SK-N-SH treated with all-trans-retinoic acid at 6 μM for 48 hours (cell line): ENCODE measurements around the gene OXER1.

Experiments used
- ATAC-seq: fragments of 200-7000 bp; cut with Tn5 transposase; 3 replicates; pipeline ENCODE4 v1.9.1; 2020; ENCODE audit warnings: mild to moderate bottlenecking, moderate library complexity
- ARNTL ChIP-seq: fragments of 450-650 bp; formaldehyde crosslinking; IDR thresholded peaks from 2 replicates; pipeline ENCODE4 v1.5.0; 2020; ENCODE audit warnings: low read depth, mild to moderate bottlenecking, moderate library complexity, borderline replicate concordance
- BACH2 ChIP-seq: fragments of 250-450 bp; sonication (Bioruptor Pico); IDR thresholded peaks from 2 replicates; pipeline ENCODE4 v1.9.0; 2021; ENCODE audit warnings: mild to moderate bottlenecking, borderline replicate concordance
- CSDC2 ChIP-seq: fragments of 250-450 bp; sonication (Bioruptor Pico); IDR thresholded peaks from 2 replicates; pipeline ENCODE4 v1.5.0; 2020; ENCODE audit warnings: mild to moderate bottlenecking, moderate library complexity
- CSRNP3 ChIP-seq: fragments of 250-450 bp; sonication (Bioruptor Pico); IDR thresholded peaks from 2 replicates; pipeline ENCODE4 v1.5.1; 2021; ENCODE audit warnings: mild to moderate bottlenecking, moderate library complexity
- ESRRG ChIP-seq: fragments of 250-450 bp; sonication (Bioruptor Pico); IDR thresholded peaks from 2 replicates; pipeline ENCODE4 v1.6.1; 2021; ENCODE audit warnings: mild to moderate bottlenecking
- GLIS3 ChIP-seq: fragments of 250-450 bp; sonication (Bioruptor Pico); IDR thresholded peaks from 2 replicates; pipeline ENCODE4 v1.5.0; 2020; ENCODE audit warnings: mild to moderate bottlenecking, moderate library complexity
- ISL1 ChIP-seq: fragments of 250-450 bp; sonication (Bioruptor Pico); IDR thresholded peaks from 2 replicates; pipeline ENCODE4 v2.1.2; 2022; ENCODE audit warnings: mild to moderate bottlenecking, moderate library complexity
- OSR1 ChIP-seq: fragments of 250-450 bp; sonication (Bioruptor Pico); IDR thresholded peaks from 2 replicates; pipeline ENCODE4 v1.8.0; 2022; ENCODE audit warnings: moderate library complexity, mild to moderate bottlenecking, inconsistent platforms
- PPARA ChIP-seq: fragments of 250-450 bp; sonication (Bioruptor Pico); IDR thresholded peaks from 2 replicates; pipeline ENCODE4 v1.5.0; 2020; ENCODE audit warnings: mild to moderate bottlenecking, borderline replicate concordance
- RARB ChIP-seq: fragments of 250-450 bp; sonication (Bioruptor Pico); IDR thresholded peaks from 2 replicates; pipeline ENCODE4 v1.8.0; 2021; ENCODE audit warnings: mild to moderate bottlenecking, moderate library complexity
- SNAI2 ChIP-seq: fragments of 250-450 bp; sonication (Bioruptor Pico); IDR thresholded peaks from 2 replicates; pipeline ENCODE4 v1.5.0; 2020; ENCODE audit warnings: mild to moderate bottlenecking, moderate library complexity
- TCF4 ChIP-seq: fragments of 250-450 bp; sonication (Bioruptor Pico); IDR thresholded peaks from 2 replicates; pipeline ENCODE4 v1.8.0; 2021; ENCODE audit warnings: mild to moderate bottlenecking, moderate library complexity, borderline replicate concordance
- TOX ChIP-seq: fragments of 250-450 bp; sonication (Bioruptor Pico); IDR thresholded peaks from 2 replicates; pipeline ENCODE4 v1.8.0; 2021; ENCODE audit warnings: mild to moderate bottlenecking, moderate library complexity, borderline replicate concordance
- ZC3H10 ChIP-seq: fragments of 250-450 bp; sonication (Bioruptor Pico); IDR thresholded peaks from 2 replicates; pipeline ENCODE4 v1.5.1; 2021; ENCODE audit warnings: mild to moderate bottlenecking, moderate library complexity
- ZFP3 ChIP-seq: fragments of 250-450 bp; sonication (Bioruptor Pico); IDR thresholded peaks from 2 replicates; pipeline ENCODE4 v1.5.0; 2020; ENCODE audit warnings: mild to moderate bottlenecking, moderate library complexity
- ZNF565 ChIP-seq: fragments of 450-650 bp; formaldehyde crosslinking; conservative IDR thresholded peaks from 2 replicates; pipeline ENCODE4 v1.5.0; 2020; ENCODE audit warnings: low read depth, mild to moderate bottlenecking, moderate library complexity
- ZNF70 ChIP-seq: fragments of 450-650 bp; formaldehyde crosslinking; IDR thresholded peaks from 2 replicates; pipeline ENCODE4 v1.5.0; 2020; ENCODE audit warnings: mild to moderate bottlenecking, moderate library complexity
- TF ChIP-seq, protein P1 (sequence below): fragments of 250-450 bp; sonication (Bioruptor Pico); IDR thresholded peaks from 2 replicates; pipeline ENCODE4 v1.8.0; 2021; ENCODE audit warnings: low read depth, mild to moderate bottlenecking, moderate library complexity, borderline replicate concordance
- TF ChIP-seq, protein P2 (sequence below): fragments of 250-450 bp; sonication (Bioruptor Pico); IDR thresholded peaks from 2 replicates; pipeline ENCODE4 v1.5.0; 2020; ENCODE audit warnings: mild to moderate bottlenecking, moderate library complexity
- TF ChIP-seq, protein P3 (sequence below): fragments of 250-450 bp; sonication (Bioruptor Pico); IDR thresholded peaks from 2 replicates; pipeline ENCODE4 v1.5.1; 2020; ENCODE audit warnings: low read depth, mild to moderate bottlenecking, moderate library complexity
- TF ChIP-seq, protein P4 (sequence below): fragments of 250-450 bp; sonication (Bioruptor Pico); IDR thresholded peaks from 2 replicates; pipeline ENCODE4 v1.8.0; 2020; ENCODE audit warnings: mild to moderate bottlenecking, moderate library complexity, borderline replicate concordance

The OXER1 gene

GRCh38 chr2:42777883-42778805 lies 14.2 kb upstream of the OXER1 start:
- TF ChIP-seq ARNTL = no peak
- no peak for TF ChIP-seq SNAI2 (CRISPR knock-in tag)
- TF ChIP-seq TCF4 (CRISPR knock-in tag) = no peak
- TF ChIP-seq OSR1 (CRISPR knock-in tag) = no peak
- TF ChIP-seq CSDC2 (CRISPR knock-in tag) = no peak
- TF ChIP-seq, protein P1, sequence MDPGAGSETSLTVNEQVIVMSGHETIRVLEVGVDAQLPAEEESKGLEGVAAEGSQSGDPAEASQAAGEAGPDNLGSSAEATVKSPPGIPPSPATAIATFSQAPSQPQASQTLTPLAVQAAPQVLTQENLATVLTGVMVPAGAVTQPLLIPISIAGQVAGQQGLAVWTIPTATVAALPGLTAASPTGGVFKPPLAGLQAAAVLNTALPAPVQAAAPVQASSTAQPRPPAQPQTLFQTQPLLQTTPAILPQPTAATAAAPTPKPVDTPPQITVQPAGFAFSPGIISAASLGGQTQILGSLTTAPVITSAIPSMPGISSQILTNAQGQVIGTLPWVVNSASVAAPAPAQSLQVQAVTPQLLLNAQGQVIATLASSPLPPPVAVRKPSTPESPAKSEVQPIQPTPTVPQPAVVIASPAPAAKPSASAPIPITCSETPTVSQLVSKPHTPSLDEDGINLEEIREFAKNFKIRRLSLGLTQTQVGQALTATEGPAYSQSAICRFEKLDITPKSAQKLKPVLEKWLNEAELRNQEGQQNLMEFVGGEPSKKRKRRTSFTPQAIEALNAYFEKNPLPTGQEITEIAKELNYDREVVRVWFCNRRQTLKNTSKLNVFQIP (CRISPR knock-in tag) = no peak
- TF ChIP-seq ISL1 (CRISPR knock-in tag) = no peak
- TF ChIP-seq, protein P2, sequence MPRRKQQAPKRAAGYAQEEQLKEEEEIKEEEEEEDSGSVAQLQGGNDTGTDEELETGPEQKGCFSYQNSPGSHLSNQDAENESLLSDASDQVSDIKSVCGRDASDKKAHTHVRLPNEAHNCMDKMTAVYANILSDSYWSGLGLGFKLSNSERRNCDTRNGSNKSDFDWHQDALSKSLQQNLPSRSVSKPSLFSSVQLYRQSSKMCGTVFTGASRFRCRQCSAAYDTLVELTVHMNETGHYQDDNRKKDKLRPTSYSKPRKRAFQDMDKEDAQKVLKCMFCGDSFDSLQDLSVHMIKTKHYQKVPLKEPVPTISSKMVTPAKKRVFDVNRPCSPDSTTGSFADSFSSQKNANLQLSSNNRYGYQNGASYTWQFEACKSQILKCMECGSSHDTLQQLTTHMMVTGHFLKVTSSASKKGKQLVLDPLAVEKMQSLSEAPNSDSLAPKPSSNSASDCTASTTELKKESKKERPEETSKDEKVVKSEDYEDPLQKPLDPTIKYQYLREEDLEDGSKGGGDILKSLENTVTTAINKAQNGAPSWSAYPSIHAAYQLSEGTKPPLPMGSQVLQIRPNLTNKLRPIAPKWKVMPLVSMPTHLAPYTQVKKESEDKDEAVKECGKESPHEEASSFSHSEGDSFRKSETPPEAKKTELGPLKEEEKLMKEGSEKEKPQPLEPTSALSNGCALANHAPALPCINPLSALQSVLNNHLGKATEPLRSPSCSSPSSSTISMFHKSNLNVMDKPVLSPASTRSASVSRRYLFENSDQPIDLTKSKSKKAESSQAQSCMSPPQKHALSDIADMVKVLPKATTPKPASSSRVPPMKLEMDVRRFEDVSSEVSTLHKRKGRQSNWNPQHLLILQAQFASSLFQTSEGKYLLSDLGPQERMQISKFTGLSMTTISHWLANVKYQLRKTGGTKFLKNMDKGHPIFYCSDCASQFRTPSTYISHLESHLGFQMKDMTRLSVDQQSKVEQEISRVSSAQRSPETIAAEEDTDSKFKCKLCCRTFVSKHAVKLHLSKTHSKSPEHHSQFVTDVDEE (CRISPR knock-in tag) = no peak
- TF ChIP-seq ZNF565 (CRISPR knock-in tag) = no peak
- no peak for TF ChIP-seq GLIS3 (CRISPR knock-in tag)
- no peak for TF ChIP-seq PPARA (CRISPR knock-in tag)
- TF ChIP-seq, protein P3, sequence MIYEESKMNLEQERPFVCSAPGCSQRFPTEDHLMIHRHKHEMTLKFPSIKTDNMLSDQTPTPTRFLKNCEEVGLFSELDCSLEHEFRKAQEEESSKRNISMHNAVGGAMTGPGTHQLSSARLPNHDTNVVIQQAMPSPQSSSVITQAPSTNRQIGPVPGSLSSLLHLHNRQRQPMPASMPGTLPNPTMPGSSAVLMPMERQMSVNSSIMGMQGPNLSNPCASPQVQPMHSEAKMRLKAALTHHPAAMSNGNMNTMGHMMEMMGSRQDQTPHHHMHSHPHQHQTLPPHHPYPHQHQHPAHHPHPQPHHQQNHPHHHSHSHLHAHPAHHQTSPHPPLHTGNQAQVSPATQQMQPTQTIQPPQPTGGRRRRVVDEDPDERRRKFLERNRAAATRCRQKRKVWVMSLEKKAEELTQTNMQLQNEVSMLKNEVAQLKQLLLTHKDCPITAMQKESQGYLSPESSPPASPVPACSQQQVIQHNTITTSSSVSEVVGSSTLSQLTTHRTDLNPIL (CRISPR knock-in tag) = no peak
- no peak for ATAC-seq

DNA sequence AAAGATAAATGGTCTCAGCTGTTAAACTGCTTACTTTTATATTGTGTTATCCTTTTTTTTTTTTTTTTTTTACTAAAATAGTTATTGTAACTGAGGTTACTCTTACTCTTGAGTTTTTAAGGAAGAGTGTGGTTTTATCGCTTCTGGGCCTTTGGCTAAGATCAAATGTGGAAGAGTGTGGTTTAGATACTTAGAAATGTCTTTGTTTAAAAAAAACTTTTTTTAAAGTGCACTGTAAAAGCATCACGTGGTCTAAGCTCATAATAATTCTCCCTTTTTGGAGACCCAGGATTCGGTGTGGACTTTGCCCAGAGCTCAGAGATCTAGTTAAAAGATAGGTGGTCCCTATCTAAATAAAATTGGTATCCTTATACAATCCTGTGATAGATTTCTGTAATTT lies 11.9 kb upstream of the OXER1 start:
- TF ChIP-seq ESRRG (CRISPR knock-in tag) (no peak), BACH2 (CRISPR knock-in tag) (no peak), CSRNP3 (CRISPR knock-in tag) (no peak), ZC3H10 (CRISPR knock-in tag) (no peak), ZNF565 (CRISPR knock-in tag) (no peak), ARNTL (no peak), RARB (CRISPR knock-in tag) (no peak), ZFP3 (CRISPR knock-in tag) (no peak)
- TF ChIP-seq, protein P1 (CRISPR knock-in tag) = no peak
- ATAC-seq = no peak

DNA sequence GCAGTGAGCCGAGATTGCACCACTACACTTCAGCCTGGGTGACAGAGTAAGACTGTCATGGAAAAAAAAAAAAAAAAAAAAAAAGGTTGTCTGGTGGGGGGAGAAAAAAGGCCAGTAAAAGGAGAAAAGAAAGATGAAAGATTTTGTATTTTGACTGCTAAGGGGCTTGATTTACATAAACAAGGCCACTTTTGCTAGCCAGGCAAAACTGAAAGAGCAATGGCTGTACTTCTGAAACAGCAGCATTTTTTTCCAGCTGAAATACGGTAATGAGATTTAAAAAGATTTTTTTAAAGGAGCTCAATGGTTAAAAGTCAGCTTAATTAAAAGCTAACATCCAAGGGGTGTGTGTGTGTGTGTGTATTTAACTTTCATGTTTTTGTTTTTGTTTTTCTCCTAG lies 11.3 kb upstream of the OXER1 start:
- TF ChIP-seq, protein P4, sequence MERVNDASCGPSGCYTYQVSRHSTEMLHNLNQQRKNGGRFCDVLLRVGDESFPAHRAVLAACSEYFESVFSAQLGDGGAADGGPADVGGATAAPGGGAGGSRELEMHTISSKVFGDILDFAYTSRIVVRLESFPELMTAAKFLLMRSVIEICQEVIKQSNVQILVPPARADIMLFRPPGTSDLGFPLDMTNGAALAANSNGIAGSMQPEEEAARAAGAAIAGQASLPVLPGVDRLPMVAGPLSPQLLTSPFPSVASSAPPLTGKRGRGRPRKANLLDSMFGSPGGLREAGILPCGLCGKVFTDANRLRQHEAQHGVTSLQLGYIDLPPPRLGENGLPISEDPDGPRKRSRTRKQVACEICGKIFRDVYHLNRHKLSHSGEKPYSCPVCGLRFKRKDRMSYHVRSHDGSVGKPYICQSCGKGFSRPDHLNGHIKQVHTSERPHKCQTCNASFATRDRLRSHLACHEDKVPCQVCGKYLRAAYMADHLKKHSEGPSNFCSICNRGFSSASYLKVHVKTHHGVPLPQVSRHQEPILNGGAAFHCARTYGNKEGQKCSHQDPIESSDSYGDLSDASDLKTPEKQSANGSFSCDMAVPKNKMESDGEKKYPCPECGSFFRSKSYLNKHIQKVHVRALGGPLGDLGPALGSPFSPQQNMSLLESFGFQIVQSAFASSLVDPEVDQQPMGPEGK = no peak
- TF ChIP-seq RARB (CRISPR knock-in tag) (no peak), ISL1 (CRISPR knock-in tag) (no peak), BACH2 (CRISPR knock-in tag) (no peak), ZNF565 (CRISPR knock-in tag) (no peak), ZNF70 (CRISPR knock-in tag) (no peak), CSRNP3 (CRISPR knock-in tag) (no peak), ZC3H10 (CRISPR knock-in tag) (no peak), ZFP3 (CRISPR knock-in tag) (no peak), TOX (CRISPR knock-in tag) (no peak), OSR1 (CRISPR knock-in tag) (no peak)

More for the DNA sequence above, 11.3 kb upstream of the OXER1 start:
- ATAC-seq = no peak
